Heart left ventricle (tissue), 13 donors: ENCODE results near the gene TWF2.

Experiments
- POLR2A ChIP-seq, 2 donors: fragments of 450-650 bp; IDR thresholded peaks; one replicate each; pipeline ENCODE4 v1.6.1; 2017; ENCODE audit warnings: antibody characterized with exemption in 2 of 2, mild to moderate bottlenecking in 2 of 2, moderate library complexity in 2 of 2
- TF ChIP-seq, protein P1 (sequence below), 12 donors: fragments of 200-600 bp; sonication (generic) in 4 of 12; IDR thresholded peaks; one replicate each; pipeline versions ENCODE4 v1.5.0 to v1.8.0; 2018 to 2022; ENCODE audit warnings: antibody characterized with exemption in 12 of 12, mild to moderate bottlenecking in 5 of 12
- donor health status: ischemic (EF 13 %, LVEDD 7.1; RV severe dilation, severe dysfunction).
- donor health status: DM: no; HTN: yes; CAD: no.
- donor health status: DM: no; HTN: no; CAD: no.
- donor health status: ischemic (EF 25% LVEDD 6.9; RV normal size, moderate dysfunction).
- donor health status: ischemic (EF 25% LVEDD 5.7; RV mildly dilated, moderate dysfunction).
- donor health status: ischemic (EF 35%, LVEDD 5.7; RV mildly dilated, moderate dysfunction).
- donor health status: nonischemic (EF 11% LVEDD 7.7; RV severe dilation, severe dysfunction).
- donor health status: DM: yes; HTN: yes; CAD: no.
- donor health status: PGD.
- donor health status: ischemic (EF 29% LVEDD 5.4; RV normal size, mild dysfunction).
- donor health status: nonischemic (EF 23%, LVEDD 6.1; RV moderate dilation, normal function).

DNA sequence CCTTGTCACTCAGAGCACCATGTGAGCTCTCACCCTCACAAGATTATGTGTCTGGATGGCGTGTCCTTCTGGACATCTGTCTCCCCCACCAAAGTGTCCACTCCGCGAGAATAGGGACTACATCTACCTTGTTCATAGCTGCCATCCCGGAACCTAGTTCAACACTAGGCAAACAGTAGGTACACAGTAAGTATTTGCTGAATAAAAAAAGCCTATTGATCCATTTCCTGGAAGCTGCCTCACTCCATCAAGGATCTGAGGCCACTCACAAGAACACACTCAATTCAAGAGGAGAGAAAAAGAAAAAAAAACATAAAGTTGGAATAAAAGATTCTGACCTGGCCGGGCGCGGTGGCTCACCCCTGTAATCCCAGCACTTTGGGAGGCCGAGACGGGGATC lies 52.2 kb downstream of the TWF2 start:
- TF ChIP-seq, protein P1, sequence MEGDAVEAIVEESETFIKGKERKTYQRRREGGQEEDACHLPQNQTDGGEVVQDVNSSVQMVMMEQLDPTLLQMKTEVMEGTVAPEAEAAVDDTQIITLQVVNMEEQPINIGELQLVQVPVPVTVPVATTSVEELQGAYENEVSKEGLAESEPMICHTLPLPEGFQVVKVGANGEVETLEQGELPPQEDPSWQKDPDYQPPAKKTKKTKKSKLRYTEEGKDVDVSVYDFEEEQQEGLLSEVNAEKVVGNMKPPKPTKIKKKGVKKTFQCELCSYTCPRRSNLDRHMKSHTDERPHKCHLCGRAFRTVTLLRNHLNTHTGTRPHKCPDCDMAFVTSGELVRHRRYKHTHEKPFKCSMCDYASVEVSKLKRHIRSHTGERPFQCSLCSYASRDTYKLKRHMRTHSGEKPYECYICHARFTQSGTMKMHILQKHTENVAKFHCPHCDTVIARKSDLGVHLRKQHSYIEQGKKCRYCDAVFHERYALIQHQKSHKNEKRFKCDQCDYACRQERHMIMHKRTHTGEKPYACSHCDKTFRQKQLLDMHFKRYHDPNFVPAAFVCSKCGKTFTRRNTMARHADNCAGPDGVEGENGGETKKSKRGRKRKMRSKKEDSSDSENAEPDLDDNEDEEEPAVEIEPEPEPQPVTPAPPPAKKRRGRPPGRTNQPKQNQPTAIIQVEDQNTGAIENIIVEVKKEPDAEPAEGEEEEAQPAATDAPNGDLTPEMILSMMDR (IDR thresholded peaks at IDR 0.05): no peak
- TF ChIP-seq POLR2A (IDR thresholded peaks at IDR 0.05): no peak
